Activated effector memory CD4-positive, alpha-beta T cell treated with anti-CD3 and anti-CD28 coated beads, Interleukin-2, amount 50 U/mL, for 16 hours (primary cell): ENCODE results near the gene PDGFD.

Experiments used
- DNase-seq: peaks from one replicate; pipeline ENCODE4 v3.0.0-alpha.2; 2020

The PDGFD gene

DNA sequence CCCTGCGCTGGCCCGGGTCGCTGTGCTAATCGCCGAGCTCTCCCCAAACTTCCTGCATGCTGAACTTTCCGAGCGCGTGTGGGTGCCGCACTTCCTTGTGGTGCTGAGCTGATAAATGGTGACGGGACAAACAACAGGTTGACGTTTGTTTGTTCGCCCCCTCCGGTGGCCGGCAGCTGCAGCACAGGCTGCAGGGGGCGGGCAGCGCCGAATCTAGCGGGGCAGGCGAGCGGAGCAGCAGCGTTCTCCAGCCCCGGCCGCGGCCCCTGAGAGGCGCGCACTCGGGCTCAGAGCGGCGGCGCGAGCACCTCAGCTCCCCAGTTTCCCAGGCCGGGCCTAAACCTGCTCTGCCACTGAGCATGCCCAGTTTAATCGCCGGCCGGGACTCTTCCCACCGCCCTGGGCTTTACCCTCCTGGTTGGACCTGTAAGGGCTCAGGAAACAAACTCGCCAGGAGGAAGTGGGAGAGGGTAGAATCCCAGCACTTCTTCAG, at the start of gene PDGFD:
Gene PDGFD, minus strand, starts transcription at position 120 of the 493 bp plus-strand sequence.
- no peak for DNase-seq

DNA sequence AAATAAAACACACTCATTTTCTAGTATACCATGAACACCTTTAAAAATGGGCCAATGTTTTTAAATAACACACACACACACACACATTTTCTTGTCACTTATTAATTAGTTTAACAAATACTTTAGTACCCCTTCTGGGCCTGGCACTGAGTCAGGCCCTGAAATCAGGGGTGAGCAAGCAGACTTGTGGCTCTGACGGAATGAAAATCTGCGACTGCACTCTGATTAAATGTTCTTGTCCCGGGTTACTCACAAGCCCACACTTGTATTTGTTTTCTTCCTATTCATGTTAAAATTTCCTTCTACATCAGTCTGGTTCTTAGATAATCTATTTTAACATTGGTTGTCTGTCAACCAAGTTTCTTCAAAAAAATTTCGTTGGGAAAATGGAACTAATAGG, 43.0 kb upstream of the PDGFD start:
- DNase-seq, result no peak

DNA sequence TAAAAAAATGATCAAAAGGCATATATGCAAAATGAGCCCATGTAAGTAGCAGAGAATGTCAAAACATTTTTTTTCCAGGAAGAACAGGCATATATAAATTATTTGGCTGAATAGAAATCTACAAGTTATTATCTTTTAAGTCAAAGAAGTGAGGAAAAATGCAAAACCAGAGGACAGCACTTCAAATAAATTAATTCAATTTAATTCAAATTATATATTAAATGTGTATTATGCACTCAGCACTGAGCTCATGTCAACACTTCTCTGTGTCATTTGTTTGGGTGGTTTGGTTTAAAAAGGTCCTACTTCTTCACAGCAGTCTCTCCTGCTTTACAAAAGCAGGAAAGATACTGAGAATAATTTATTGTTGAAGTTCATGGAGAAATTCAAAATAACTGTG, 41.9 kb upstream of the PDGFD start:
- no peak for DNase-seq

DNA sequence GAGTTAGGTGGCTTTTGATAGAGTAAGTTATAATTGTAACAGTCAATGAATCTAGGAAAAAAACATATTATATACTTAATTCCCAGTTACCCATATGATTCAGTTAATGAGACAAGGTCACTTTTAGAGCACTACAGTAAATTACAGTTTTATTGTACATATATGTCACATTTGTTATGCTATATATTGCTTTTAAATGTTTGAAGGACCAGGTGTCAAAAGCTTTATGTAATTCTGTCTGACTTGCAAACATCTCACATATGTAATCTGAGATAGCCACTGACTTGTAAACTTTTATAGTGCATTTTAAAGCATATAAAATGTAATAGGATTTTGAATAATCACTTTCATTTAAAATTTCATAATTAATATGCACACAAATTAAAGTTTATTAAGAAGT, 36.7 kb upstream of the PDGFD start:
- DNase-seq, result no peak

DNA sequence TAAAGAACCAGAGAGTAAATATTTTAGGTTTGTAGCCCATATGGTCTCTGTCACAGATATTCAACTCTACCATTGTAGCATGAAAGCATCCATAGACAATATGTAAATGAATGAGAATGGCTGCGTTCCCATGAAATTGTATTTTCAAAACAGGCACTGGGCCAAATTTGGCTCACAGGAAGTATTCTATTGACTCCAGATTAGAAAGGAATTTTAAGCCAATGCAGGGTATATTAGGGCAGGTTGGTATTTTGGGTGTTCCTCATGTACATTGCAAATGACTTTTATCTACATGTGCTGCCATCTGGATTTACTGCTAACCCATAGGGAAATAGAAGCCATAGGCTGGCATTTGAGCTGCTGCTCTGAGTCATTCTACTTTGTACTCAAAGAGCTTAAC, 35.1 kb upstream of the PDGFD start:
- DNase-seq, result no peak

DNA sequence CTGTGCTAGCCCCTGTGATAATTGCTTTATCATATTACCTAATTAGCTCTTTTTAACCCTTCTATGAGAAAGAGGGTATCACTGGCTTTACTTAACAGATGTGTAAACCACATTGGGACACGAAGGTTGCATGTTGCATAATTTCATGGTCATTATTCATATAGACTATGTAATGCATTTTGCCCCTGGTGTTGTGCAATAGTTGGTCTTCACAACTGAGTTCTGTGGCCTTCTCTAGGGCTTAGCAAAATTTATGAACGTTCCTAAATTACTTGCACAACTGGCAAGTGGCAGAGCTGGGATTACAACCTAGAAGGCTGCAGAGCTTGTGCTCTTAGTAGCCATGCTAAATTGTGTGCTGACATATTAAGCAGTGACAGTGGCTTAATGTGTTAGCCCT, 34.6 kb upstream of the PDGFD start:
- no peak for DNase-seq

DNA sequence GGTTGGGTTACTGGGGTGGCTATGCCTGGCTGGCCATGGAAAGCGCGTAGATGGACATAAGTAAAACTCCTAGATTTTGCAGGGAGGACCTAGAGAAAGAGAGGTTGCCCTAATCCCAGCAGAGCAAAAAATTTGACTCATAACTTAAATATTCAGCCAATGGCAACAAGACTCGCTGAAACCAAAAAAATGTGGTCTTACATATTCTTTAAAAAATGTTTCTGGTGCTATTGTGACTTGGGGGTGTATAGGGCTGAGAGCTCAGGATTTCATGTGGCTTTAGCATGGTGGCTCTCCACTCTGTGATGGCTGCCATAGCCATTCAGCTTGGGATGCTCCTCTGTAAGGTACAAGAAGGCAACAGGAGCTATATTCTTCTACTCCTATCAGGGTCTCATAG, 27.2 kb upstream of the PDGFD start:
- DNase-seq, result no peak

DNA sequence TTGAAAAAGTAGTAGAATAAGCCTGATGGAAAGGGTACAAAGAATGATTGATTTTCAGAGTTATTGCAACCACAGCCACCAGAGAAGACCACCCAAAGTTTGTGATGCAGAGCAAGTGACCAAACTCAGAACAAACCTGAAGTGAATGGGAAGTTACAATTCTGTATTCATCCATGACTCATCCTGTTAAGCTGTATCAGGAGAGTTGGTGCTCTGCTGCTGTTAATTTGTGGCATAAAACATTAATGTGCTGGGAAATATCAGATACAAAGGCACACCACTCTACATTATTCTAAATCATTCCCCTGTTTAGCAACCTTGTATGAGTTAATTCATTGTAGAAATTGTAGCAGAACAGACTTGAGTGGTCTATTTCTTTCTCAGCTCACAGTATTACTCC, 19.6 kb upstream of the PDGFD start:
- DNase-seq, result no peak

DNA sequence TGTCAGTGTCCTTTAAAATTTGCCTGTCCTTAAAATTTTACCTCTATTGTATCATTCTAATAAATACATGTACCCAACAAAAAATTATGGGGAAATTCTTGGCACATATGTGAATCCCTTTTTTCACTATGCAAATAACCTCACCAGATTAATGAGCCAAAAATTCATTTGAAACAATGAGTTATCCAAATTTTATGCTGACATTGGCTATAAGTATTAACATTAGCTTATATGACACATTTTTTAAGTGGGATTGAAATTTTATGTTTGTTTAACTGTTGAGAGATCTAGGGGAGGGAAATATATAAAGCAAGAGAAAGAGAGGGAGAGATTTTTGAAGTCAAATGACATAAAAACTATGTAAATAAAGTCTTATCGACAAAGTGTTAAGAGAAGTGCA, 11.8 kb upstream of the PDGFD start:
- no peak for DNase-seq

DNA sequence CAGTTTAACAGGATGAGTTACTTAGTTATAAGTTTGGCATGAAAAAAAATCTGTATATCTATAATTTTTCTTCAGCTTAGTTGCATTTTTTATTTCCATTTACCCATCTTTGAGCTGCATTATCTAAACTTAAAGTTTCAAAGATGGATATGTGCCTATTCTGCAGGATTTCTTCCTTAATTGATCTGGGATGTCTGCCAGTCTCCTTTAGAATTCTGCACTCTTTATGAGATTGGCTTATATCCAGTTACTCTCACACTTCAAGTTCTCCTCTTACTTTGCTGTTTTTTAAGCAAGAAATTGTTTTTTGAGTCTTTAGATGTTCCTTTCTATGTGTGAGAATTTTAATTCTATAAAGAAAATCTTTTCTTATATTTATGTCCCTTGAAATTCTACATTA, 5.1 kb upstream of the PDGFD start:
- no peak for DNase-seq

DNA sequence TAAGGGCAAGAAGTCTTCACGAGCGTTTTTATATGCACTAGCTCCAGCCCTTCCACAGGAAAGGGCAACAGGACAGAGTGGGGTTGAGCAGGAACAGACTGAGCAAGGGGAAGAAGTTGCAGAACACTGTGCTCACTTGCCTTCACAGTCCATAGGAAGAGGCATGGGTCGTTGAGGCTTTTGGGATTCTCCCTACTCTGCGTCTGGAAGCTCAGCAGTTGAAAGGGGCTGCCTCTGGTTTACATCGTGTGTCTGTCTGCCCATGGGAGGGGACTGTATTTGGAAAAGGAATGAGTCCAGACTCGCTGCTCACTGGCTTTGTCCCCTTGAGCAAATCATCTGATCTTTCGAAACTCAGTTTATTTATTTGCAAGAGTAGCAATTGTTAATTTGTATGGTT, 1.1 kb upstream of the PDGFD start:
- DNase-seq, result no peak

DNA sequence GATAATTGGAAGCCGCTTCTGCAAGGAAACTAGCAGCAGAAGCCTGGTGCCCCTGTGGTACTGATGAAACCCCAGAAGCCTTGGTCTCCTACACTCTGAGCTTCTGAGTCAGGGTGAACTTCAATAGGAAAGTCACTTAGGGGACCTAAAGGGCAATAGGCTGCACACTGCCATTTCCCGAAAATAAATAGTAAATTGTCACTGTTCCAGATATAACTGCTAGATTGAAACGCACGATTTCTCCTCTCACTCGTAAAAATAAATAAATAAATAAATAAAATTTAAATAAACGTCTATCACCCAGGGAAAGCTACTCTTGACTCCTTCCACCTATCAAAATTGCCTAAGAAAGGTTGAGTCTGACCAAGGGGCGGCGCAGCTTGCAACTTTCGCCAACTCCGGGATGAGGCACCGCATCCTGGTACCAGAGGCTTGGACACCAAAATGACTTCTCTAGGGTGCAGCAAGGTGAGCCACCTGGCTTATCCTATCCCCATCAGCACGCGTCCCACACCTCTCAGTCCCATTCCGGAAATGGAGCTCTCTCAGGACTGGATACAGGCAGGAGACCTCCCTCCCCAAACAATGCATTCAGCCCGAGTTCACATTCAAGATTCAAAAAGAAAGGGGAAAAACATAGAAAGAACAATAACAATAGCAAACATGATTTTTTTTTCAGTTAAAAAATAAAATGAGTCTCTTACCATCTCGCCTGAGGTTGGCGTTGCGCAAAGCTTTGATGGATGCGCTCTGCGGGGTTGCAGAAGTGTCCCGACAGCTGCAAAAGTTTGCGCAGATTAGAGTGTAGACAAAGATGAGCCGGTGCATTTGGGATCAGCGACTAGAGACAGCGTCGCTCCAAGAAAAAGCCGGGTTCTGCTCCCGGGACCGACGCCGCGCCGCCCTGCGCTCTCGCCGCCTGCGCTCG, 583 bp downstream of the PDGFD start:
- DNase-seq, result no peak

DNA sequence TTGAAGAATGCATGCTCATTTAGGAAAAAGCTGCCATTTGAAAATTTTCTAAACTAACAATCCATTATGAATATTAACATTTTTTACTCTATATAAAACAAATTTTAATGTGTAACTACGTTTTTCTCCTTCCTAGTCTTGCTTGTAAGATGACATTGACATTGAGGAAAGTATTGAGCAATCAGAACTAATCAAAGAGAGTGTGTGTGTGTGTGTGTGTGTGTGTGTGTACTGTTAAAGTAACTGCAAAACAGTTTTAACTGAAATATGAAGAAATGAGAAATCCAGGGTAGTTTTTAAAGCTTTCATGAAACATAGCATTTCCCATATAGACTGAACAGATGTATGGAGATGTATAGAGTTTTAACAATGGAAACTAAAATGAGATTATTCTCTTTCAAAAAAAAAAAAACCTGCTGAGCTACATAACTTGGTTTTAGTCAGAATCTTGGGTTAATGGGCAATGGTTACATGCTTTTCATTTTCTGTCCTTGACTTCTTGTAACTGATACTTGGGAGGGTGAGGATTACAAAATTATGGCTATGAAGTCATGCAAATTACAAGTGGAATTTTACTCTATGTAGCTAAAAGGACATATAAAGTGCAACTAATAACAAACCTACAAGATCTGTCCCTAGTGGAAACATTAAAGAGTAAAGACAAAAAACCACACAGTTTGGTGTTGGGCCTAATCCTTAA, 2.0 kb downstream of the PDGFD start:
- DNase-seq, result no peak

DNA sequence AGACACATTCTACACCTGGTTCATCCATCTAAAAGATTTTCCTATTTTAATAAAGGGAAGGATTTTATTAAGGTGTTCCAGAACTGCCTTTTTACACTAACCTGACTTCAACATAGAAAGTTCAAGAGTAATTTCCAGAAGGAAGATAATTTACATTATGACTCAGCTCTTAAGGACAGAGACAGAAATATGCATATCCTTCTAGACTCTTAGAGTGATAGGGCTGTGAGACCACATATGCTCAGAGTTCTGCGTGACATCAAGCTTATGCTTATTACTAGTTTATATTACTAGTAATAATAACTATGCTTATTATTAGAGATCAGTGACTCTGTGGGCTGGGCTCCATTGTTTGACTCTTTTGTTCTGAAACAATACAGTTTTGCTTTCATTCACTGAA, 4.6 kb downstream of the PDGFD start:
- DNase-seq, result no peak

DNA sequence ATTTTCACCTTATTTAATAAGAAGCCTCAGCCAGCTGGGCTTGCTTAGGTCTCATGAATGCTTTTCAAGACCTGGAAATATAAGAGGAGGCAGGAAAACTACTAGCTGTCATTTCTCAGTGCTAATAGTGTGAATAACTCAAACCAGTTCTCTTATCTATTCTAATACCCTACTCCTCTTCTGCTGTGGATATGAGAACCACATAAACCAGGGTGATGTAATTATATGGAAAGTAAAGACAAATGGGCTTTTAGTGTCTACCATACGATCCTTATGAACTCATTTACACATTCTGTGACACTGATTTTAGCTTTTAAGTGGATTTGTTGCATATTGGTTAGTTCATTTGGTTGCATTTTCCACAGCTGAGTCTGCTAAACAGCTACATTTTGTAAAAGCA, 8.6 kb downstream of the PDGFD start:
- DNase-seq, result no peak

DNA sequence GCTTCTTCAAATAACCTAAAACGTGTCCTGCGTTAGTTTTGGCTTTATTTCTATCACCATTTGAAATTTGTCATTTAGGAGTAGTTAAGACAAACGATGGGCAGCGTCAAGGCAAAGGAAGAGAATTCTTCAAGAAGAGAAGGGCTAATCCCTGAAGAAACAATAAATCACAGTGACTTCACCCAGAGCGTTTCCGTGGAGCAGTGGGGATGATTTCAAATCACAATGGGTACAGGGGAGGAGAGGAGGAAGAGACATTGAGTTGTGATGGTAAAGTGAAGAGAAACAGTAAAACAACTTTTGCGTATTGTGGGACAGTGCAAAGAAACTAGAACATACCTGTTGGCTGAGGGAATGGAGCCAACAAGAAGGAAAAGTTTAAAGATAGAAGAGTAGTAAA, 9.7 kb downstream of the PDGFD start:
- DNase-seq, result no peak

DNA sequence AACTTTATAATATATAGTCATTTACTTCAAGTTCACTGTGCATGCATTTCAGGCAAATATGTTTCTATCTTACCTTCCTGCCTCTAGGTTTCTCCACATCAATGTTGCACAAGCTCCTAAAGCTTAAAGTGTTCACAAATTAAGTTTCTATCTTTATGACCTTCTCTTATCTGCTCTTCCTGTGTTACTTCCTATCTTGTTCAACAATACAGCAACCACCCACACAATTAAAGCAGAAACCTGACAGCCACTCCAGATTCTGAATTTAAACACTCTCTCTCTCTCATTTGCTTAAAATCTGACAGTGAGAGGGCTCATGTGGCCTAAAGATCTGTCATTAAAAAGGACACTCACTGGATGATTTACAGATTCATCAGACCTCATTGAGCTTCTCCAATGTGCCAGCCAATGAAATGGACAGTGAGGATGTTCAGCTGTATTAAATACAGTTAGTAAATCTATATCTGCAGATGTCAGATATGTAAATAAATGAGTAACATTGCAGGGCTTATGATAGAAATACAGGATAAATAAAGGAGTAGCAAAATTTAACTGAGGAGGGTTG, 10.9 kb downstream of the PDGFD start:
- DNase-seq, result no peak

DNA sequence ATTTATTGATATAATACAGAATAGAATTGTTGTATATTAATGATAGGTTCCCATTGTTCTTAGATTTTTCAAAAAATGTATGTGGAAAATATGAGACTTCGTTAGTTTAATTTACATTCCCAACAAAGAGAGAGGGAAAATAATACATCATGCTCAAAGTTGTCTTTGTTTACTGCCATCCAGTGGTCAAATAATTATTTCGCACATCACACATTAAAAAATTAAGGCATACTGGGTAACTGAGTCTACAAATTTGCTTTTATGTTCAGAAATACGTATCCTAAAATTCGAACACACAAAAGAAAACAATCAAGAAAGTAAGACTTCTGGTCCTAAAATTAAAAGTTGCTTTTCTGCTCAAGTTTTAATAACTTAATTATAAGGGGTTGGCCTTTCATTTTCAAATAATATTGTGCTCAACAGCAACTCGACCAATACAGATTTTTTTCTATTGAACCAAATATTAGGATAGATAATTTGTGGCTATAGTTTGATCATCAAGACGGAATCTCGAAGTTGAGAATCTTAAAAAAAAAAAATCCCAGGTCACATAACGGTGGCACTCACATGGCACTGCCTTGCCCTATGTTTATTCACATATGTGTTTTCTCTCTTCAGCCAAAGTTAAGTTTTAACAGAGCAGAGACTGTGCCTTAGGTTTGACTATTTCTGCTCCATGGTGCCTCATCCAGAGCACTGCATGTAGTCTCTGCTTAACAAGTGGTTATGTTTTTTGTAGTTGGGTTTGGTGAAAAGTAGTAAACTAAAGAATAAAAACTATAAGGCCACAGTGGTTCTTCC, 12.3 kb downstream of the PDGFD start:
- DNase-seq, result no peak

DNA sequence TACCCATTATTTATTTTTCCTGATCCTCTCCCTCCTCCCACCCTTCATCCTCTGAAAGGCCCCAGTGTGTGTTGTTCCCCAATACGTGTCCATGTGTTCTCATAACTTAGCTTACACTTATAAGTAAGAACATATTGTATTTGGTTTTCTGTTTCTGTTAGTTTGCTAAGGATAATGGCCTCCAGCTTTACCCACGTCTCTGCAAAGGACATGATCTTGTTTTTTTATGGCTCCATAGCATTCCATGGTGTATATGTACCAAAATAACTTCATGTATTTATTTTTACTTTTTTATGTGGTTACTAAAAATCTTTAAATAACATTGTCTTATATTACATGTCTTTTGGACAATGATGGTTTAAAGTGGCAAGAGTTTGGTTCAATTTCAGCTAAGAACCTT, 15.2 kb downstream of the PDGFD start:
- DNase-seq, result no peak

DNA sequence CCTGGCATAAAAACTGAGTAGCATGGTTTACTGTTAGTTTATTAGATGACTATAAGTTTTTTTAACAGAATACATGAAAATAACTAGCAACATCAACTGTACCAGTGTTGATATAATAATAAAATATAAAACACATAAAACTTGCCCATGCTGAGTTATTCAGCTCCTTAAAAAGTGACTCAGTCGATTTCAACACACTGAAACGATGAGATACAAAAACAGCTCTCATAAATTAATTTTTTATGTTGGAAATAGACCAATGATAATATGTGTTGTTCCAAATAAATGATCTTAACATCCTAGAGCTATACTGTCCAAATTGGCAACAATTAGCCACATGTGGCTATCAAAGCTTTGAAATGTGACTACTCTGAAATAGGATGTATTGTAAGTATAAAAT, 15.9 kb downstream of the PDGFD start:
- no peak for DNase-seq

DNA sequence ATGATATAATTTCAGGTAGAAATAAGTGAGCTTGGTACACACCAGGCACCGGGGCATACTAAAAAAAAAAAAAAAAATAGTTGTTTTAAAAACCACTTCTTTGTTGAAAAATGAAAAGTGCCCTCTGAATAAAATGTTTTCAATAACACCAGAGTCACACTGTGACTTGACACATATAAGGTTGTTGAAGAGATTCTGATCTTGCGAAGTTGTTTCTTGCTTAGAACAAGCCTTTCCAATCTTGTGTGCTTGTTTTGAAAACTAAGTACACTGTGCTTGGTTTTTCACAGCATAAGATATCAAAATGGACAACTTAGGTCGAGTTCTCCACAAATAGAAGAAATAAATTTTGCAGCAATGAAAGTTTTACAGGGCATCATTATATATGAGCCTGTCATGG, 17.0 kb downstream of the PDGFD start:
- DNase-seq, result no peak

DNA sequence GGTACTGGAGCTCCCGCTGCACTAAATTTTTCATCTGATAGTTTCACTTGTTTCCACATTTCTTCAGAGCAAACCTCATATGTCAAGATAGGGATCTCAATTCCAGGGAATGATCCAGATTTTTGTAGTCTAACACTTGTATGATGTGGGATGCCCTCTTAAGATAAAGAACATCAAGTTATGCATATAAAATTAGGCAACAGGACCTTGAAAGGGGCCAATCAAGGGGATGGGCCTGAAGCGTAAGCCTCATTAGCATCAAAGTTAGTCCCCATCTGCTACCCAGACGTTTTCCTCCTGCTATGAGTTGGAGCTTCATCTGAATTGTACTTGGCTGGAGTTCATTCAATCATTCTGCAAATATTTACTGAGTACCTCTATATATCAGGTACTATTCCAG, 17.5 kb downstream of the PDGFD start:
- no peak for DNase-seq

DNA sequence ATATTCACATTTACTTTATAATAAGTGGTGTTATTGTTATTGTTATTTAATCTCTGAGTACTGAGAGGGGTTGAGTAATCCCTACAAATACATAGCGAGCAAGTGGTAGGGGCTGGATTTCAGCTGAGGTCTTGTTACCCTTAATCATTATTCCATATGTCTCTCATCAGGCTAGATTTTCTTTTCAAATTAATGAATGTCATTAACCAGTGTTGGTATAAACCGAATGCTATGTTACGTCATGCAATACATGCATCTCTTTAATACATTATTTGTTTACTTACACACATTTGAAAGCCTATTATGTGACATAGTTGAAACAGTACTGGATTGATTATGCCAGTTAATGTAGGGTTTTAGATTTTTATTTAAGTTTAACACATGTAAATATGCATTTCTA, 18.9 kb downstream of the PDGFD start:
- no peak for DNase-seq
